Fibroblast of lung (primary cell): Measurements from ENCODE around the gene TRPM3.

Experiments used
- EZH2 ChIP-seq: IDR thresholded peaks from 2 replicates; pipeline ENCODE4 v1.5.1; 2012; ENCODE audit warnings: low read length, control low read depth, mild to moderate bottlenecking; ENCODE audit errors: missing control alignments
- TF ChIP-seq, protein P1 (sequence below), 2 donors: IDR thresholded peaks in 1 of 2; conservative IDR thresholded peaks in 1 of 2; 1 replicate in 1 of 2; 2 replicates in 1 of 2; pipeline ENCODE4 v1.5.1; 2011 to 2012; ENCODE audit warnings: low read length in 2 of 2, control low read depth in 1 of 2, inconsistent platforms in 1 of 2, low read depth in 1 of 2, mild to moderate bottlenecking in 1 of 2

GRCh38 chr9:71112866-71113265 lies 8.6 kb downstream of the TRPM3 start:
- TF ChIP-seq, protein P1, sequence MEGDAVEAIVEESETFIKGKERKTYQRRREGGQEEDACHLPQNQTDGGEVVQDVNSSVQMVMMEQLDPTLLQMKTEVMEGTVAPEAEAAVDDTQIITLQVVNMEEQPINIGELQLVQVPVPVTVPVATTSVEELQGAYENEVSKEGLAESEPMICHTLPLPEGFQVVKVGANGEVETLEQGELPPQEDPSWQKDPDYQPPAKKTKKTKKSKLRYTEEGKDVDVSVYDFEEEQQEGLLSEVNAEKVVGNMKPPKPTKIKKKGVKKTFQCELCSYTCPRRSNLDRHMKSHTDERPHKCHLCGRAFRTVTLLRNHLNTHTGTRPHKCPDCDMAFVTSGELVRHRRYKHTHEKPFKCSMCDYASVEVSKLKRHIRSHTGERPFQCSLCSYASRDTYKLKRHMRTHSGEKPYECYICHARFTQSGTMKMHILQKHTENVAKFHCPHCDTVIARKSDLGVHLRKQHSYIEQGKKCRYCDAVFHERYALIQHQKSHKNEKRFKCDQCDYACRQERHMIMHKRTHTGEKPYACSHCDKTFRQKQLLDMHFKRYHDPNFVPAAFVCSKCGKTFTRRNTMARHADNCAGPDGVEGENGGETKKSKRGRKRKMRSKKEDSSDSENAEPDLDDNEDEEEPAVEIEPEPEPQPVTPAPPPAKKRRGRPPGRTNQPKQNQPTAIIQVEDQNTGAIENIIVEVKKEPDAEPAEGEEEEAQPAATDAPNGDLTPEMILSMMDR (conservative IDR thresholded peaks at IDR 0.05 in 1 of 2, IDR thresholded peaks at IDR 0.05 in 1 of 2; ENCODE audit: low read depth in 1 of 2, low read length in 2 of 2): no peak
- no peak for TF ChIP-seq EZH2
